ENCODE data around the gene CDC42SE2.

GRCh38 chr5:131393498-131393968 lies 129.7 kb downstream of the CDC42SE2 start:
- TF ChIP-seq CTCF (IDR thresholded peaks at IDR 0.05; ENCODE audit: insufficient read depth, low read length) (no peak), POLR2AphosphoS5 (IDR thresholded peaks at IDR 0.05; ENCODE audit: low read depth) (no peak), GABPA (IDR thresholded peaks at IDR 0.05; ENCODE audit: low read depth) (no peak), SPI1 (IDR thresholded peaks at IDR 0.05; ENCODE audit: borderline replicate concordance, low read depth) (no peak)
